ENCODE data around the gene USF3.

GRCh38 chr3:113643583-113643982 lies 52.9 kb downstream of the USF3 start:
- TF ChIP-seq EZH2phosphoT487 (IDR thresholded peaks at IDR 0.05; ENCODE audit: borderline replicate concordance) = no peak
- TF ChIP-seq CTCF (conservative IDR thresholded peaks at IDR 0.05; ENCODE audit: low read length) = no peak
